ENCODE data around the gene FIGNL2. TPM values are rescaled to one million over a fixed set of nuclear protein-coding genes. Genes with fewer than 3 reads are reported as not detected.
A peak's percentile ranks its signal among the peaks of the same experiment; 100 is the strongest.

The FIGNL2 gene
- total and polyA plus RNA-seq, 9 of the 15 experiments (the other 6 are each of a cell fraction or from before 2014, with no cell fraction given), result 0.01 TPM; not detected in 8

- Histone ChIP-seq H4K20me1 (replicated peaks; ENCODE audit: control insufficient read depth, insufficient read depth, low read length) (peaks cover 10% of the 10 kb centered on the region; the same call in 1 of the 2 replicates), H3K9me3 (replicated peaks; ENCODE audit: control insufficient read depth, insufficient read depth, low read depth, low read length) (no peaks in the 10 kb centered on the region), H3K27ac (ENCODE audit: extremely low read depth, low read depth, low read length) (no peak overlapping the region), H3K36me3 (ENCODE audit: control insufficient read depth, insufficient read depth, low read length) (no peaks in the 10 kb centered on the region), H3K79me2 (ENCODE audit: control insufficient read depth, insufficient read depth, low read length) (no peaks in the 10 kb centered on the region), H2AFZ (ENCODE audit: low read depth, low read length) (no peak overlapping the region), H3K4me3 (no peak overlapping the region), H3K4me1 (replicated peaks in 1 of 2; ENCODE audit: control insufficient read depth in 2 of 2, insufficient read depth in 2 of 2, low read length in 2 of 2) (peaks cover 0 to 22% of the 10 kb centered on the region in 2 experiments; a peak in 2 of 5 replicates), H3K9me1 (ENCODE audit: control insufficient read depth, insufficient read depth, low read length) (no peaks in the 10 kb centered on the region), H3K4me2 (ENCODE audit: insufficient read depth, low read length) (no peak overlapping the region), H3K27me3 (ENCODE audit: control insufficient read depth in 2 of 2, insufficient read depth in 2 of 2, low read length in 2 of 2) (peaks cover 18 to 74% of the 10 kb centered on the region in 2 experiments; a peak in 4 of 5 replicates), H3K9ac (ENCODE audit: insufficient read depth in 1 of 2, low read depth in 2 of 2, low read length in 2 of 2) (no peak overlapping the region)
- intact Hi-C loops (cut with micrococcal nuclease), result no loop called here
- in situ Hi-C loops (cut with MboI), result no loop called here
- TF ChIP-seq SAFB (IDR thresholded peaks at IDR 0.05; ENCODE audit: borderline replicate concordance, low read depth, low read length) (no peak), RFX1 (IDR thresholded peaks at IDR 0.05) (peak; percentile 50; the same call in 1 of the 2 replicates)
- ChIA-PET POLR2A (no interaction called here), CTCF (ENCODE audit: low intra/inter-chr PET ratio) (no interaction called here)
- ATAC-seq, result no peak
- BruUV-seq (replicated peaks), result no TSS peak
- FAIRE-seq, result no peak
- DNase-seq (ENCODE audit: extremely low read depth in 1 of 4, low spot score in 3 of 4), result no peak
- 2% methylated on average over 6 of the region's 6 CpGs for WGBS (ENCODE audit: insufficient coverage, low coverage, missing lambda C conversion rate)
These were observed 32.9 kb downstream of the FIGNL2 start for GRCh38 chr12:51815571-51815970.

GRCh38 chr12:51814311-51815088, 34.0 kb downstream of the FIGNL2 start:
- ATAC-seq (peak; percentile 89), DNase-seq (ENCODE audit: extremely low read depth in 1 of 4, low spot score in 3 of 4) (peak; percentile 50 to 62 (median 58)), FAIRE-seq (no peak)
- BruUV-seq (replicated peaks), result no TSS peak
- POLR2A ChIA-PET, result interaction anchor here (0.5 kb wide), 1 partner anchor 65 kb away, joined by 3 read pairs; no protein-coding TSS in a partner anchor
- 7% methylated on average over 37 of the region's 100 CpGs for WGBS (ENCODE audit: insufficient coverage, low coverage, missing lambda C conversion rate)
- CTCF ChIA-PET (ENCODE audit: low intra/inter-chr PET ratio), result no interaction called here
- Histone ChIP-seq H3K27me3 (ENCODE audit: control insufficient read depth in 2 of 2, insufficient read depth in 2 of 2, low read length in 2 of 2) (peaks cover 18 to 64% of the 10 kb centered on the region in 2 experiments), H3K36me3 (ENCODE audit: control insufficient read depth, insufficient read depth, low read length) (no peaks in the 10 kb centered on the region), H3K9ac (ENCODE audit: insufficient read depth in 1 of 2, low read depth in 2 of 2, low read length in 2 of 2) (no peak overlapping the region; a peak in 1 of 4 replicates), H3K4me2 (ENCODE audit: insufficient read depth, low read length) (no peak overlapping the region), H3K9me1 (ENCODE audit: control insufficient read depth, insufficient read depth, low read length) (no peaks in the 10 kb centered on the region), H2AFZ (ENCODE audit: low read depth, low read length) (0 out of 2 replicates have a peak overlapping the region, but pooled peaks have one; percentile 24), H3K79me2 (ENCODE audit: control insufficient read depth, insufficient read depth, low read length) (no peaks in the 10 kb centered on the region), H4K20me1 (replicated peaks; ENCODE audit: control insufficient read depth, insufficient read depth, low read length) (peaks cover 10% of the 10 kb centered on the region; the same call in 1 of the 2 replicates), H3K4me3 (no peak overlapping the region), H3K9me3 (replicated peaks; ENCODE audit: control insufficient read depth, insufficient read depth, low read depth, low read length) (no peaks in the 10 kb centered on the region), H3K27ac (ENCODE audit: extremely low read depth, low read depth, low read length) (no peak overlapping the region), H3K4me1 (replicated peaks in 1 of 2; ENCODE audit: control insufficient read depth in 2 of 2, insufficient read depth in 2 of 2, low read length in 2 of 2) (peaks cover 0 to 17% of the 10 kb centered on the region in 2 experiments; a peak in 2 of 5 replicates)
- in situ Hi-C loops (cut with MboI) (no loop called here), intact Hi-C loops (cut with micrococcal nuclease) (no loop called here)
- TF ChIP-seq ZNF407 (IDR thresholded peaks at IDR 0.05; ENCODE audit: low read depth) (no peak), CTBP1 (IDR thresholded peaks at IDR 0.05; ENCODE audit: borderline replicate concordance) (peak; percentile 23; the same call in 1 of the 2 replicates), NR2C2 (CRISPR knock-in tag; IDR thresholded peaks at IDR 0.05) (no peak), NR2C2 (tag; IDR thresholded peaks at IDR 0.05) (peak; percentile 83)

Measured in K562 (cell line).